ENCODE results near the gene MAP2K2.

The MAP2K2 gene

GRCh38 chr19:4059891-4060620, 63.9 kb downstream of the MAP2K2 start:
- DNase-seq, result peak; percentile 54

- DNase-seq, result no peak
Observed at GRCh38 chr19:4059453-4059871, 64.5 kb downstream of the MAP2K2 start.

- no peak for DNase-seq
Observed at GRCh38 chr19:4058693-4059452, 65.0 kb downstream of the MAP2K2 start.

GRCh38 chr19:4057931-4058692, 65.8 kb downstream of the MAP2K2 start:
- peak; percentile 60 for DNase-seq

GRCh38 chr19:4055209-4055552, 68.7 kb downstream of the MAP2K2 start:
- no peak for DNase-seq

GRCh38 chr19:4054441-4055208, 69.3 kb downstream of the MAP2K2 start:
- no peak for DNase-seq

GRCh38 chr19:4053423-4054324, 70.2 kb downstream of the MAP2K2 start:
- DNase-seq, result no peak

GRCh38 chr19:4052993-4053422, 70.9 kb downstream of the MAP2K2 start:
- no peak for DNase-seq

- no peak for DNase-seq
Observed at GRCh38 chr19:4052114-4052992, 71.6 kb downstream of the MAP2K2 start.

GRCh38 chr19:4051175-4052101, 72.5 kb downstream of the MAP2K2 start:
- DNase-seq, result peak; percentile 19

- no peak for DNase-seq
Observed at GRCh38 chr19:4049432-4049831, 74.5 kb downstream of the MAP2K2 start.

- DNase-seq, result no peak
Observed at GRCh38 chr19:4046946-4047683, 76.8 kb downstream of the MAP2K2 start.

- no peak for DNase-seq
Observed at GRCh38 chr19:4046362-4046691, 77.6 kb downstream of the MAP2K2 start.

GRCh38 chr19:4045597-4046361, 78.1 kb downstream of the MAP2K2 start:
- DNase-seq, result no peak

- no peak for DNase-seq
Observed at GRCh38 chr19:4044990-4045465, 78.9 kb downstream of the MAP2K2 start.

GRCh38 chr19:4043966-4044715, 79.8 kb downstream of the MAP2K2 start:
- DNase-seq, result no peak

GRCh38 chr19:4043401-4043800, 80.5 kb downstream of the MAP2K2 start:
- DNase-seq, result no peak
